Thoracic aorta (tissue), 2 donors: Measurements from ENCODE around the gene VKORC1. TPM values are rescaled to one million over a fixed set of nuclear protein-coding genes. Genes with fewer than 3 reads are reported as not detected.

ENCODE experiments used
- ATAC-seq: fragments of 150-250 bp; one replicate; pipeline ENCODE4 v1.8.0; 2017; ENCODE audit warnings: low read depth; ENCODE audit not compliant: insufficient number of reproducible peaks, low FRiP score
- DNase-seq: peaks from one replicate; pipeline ENCODE4 v3.0.0-alpha.2; 2020; ENCODE audit warnings: low spot score
- H3K27ac ChIP-seq, 2 donors: fragments of 200-600 bp; sonication (generic); 1 replicate in 1 of 2; 2 replicates in 1 of 2; pipeline ENCODE4 v1.5.1; 2016; ENCODE audit warnings: mild to moderate bottlenecking in 2 of 2, moderate library complexity in 2 of 2
- H3K27me3 ChIP-seq: fragments of 200-600 bp; sonication (generic); replicated peaks from 2 replicates; pipeline ENCODE4 v1.6.0; 2016; ENCODE audit warnings: mild to moderate bottlenecking; ENCODE audit not compliant: insufficient read depth
- H3K36me3 ChIP-seq: fragments of 200-600 bp; sonication (generic); one replicate; pipeline ENCODE4 v1.5.1; 2016
- H3K4me1 ChIP-seq, 2 donors: fragments of 200-600 bp; sonication (generic); 1 replicate in 1 of 2; 2 replicates in 1 of 2; pipeline versions ENCODE4 v1.5.1 to v1.6.0; 2016; ENCODE audit warnings: low read depth in 2 of 2, mild to moderate bottlenecking in 1 of 2; ENCODE audit not compliant: control insufficient read depth in 1 of 2
- H3K4me3 ChIP-seq: fragments of 200-600 bp; sonication (generic); 2 replicates; pipeline ENCODE4 v1.5.1; 2016; ENCODE audit warnings: mild to moderate bottlenecking
- H3K9me3 ChIP-seq: fragments of 200-600 bp; sonication (generic); 2 replicates; pipeline ENCODE4 v1.5.1; 2016
- CTCF ChIP-seq: fragments of 200-600 bp; sonication (generic); IDR thresholded peaks from one replicate; pipeline ENCODE4 v1.5.1; 2019; ENCODE audit warnings: antibody characterized with exemption
- total RNA-seq, 2 donors: library from RNA; depleted of rRNA; stranded (reverse); fragments of >200 nt; gene quantifications; one replicate each; pipeline versions ENCODE4 v1.1.0 to v1.2.3, GENCODE V29; 2016

The VKORC1 gene
- total RNA-seq, 2 donors from 2014 or later, result 88.7 to 187 TPM

DNA sequence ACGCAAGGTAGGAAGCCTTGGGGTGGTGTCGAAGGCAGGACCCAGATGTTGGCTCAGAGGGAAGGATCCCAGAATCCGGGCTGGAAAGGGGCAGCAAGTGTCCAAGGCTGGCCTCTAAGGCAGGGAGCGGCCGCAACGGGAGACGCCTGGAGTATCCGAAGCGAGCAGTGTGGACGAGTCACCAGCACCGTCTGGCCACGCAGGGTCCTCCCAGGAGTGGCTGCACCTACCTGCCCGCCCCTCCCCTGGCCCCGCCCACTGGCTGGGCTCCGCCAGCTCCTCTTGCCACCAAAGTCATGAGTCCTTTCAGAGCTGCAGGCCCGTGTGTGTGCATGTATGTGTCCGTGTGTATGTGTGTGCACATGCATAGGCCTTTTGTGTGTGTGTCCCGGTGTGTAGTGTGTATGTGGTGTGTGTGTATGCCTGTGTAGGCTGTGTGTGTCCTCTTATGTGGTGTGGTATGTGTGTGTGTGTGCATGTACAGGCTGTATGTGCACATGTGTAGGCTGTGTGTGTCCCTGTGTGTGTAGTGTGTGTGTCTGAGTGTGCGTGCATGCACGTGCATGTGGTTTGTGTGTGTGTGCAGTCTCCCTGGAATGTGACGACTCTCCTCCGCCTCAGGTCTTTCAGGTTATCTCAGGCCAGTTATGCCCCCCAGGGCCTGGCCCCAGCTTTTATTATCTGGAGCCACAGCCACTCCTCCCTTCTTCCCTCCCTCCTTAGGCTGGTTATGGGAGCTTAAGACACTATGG is 41.1 kb upstream of the VKORC1 start, which contains the start of gene PRSS8:
Gene PRSS8, minus strand, starts transcription at position 193 of the 752 bp plus-strand sequence. CDS start 229 bp downstream, outside the sequence.
- TF ChIP-seq CTCF, result no peak
- H3K27me3 ChIP-seq, result no peaks in the 10 kb centered on the region
- H3K27ac ChIP-seq, result no peak within 1 kb of the TSS
- DNase-seq (no peak), ATAC-seq (no peak)
- H3K4me1 ChIP-seq, result peaks cover 11 to 19% of the 10 kb centered on the region in 2 donors
- no peak within 1 kb of the TSS for H3K4me3 ChIP-seq
- peaks cover 15% of the 10 kb centered on the region for H3K36me3 ChIP-seq
- no peaks in the 10 kb centered on the region for H3K9me3 ChIP-seq

DNA sequence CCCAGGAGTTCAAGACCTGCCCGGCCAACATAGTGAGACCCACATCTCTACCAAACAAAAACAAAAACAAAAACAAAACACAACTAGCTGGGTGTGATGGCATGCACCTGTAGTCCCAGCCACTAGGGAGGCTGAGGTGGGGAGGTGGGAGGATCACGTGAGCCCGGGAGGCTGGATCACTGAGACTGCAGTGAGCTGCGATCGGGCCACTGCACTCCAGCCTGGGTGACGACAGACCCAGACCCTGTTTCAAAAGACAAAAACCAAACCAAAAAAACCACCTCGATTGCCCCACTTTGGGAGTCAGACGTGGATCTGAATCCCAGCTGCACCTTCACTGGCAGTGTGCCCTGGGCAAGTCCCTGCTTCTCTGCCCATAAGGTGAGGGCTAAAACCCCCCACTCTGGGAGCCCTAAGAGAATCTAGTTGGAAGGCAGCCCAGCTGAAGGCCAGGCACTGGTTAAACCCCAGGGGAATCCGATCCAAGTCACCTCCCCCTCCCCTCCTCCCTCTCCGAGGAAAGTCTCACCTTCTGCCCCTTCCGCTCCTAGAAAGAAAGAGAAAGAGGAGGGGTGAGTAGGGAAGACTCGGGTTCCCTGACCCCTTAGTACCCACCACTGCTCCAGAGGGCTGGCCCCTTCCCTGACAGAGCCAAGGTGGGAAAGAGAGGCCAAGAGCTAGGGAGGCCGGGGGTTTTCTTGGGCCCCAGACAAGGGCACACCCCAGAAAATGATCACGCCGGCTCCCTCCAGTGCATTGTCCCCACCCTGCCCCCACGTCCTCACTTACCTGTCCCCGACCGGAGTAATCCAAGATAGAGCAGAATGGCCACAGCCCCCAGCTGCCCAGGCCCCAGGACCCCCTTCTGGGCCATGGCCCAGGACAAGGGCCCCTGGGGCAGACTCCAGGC is 40.3 kb upstream of the VKORC1 start:
- Histone ChIP-seq H3K27ac (no peak overlapping the region), H3K4me1 (peaks cover 11 to 18% of the 10 kb centered on the region in 2 donors), H3K9me3 (no peaks in the 10 kb centered on the region), H3K27me3 (no peaks in the 10 kb centered on the region), H3K4me3 (no peak overlapping the region), H3K36me3 (peaks cover 21% of the 10 kb centered on the region)
- no peak for DNase-seq
- no peak for TF ChIP-seq CTCF
- ATAC-seq, result no peak

- no peaks in the 10 kb centered on the region for H3K9me3 ChIP-seq
- H3K4me3 ChIP-seq, result no peak overlapping the region
- no peak for TF ChIP-seq CTCF
- H3K36me3 ChIP-seq, result peaks cover 28% of the 10 kb centered on the region
- ATAC-seq (no peak), DNase-seq (no peak)
- H3K27ac ChIP-seq, result no peak overlapping the region
- peaks cover 8 to 13% of the 10 kb centered on the region in 2 donors for H3K4me1 ChIP-seq
- no peaks in the 10 kb centered on the region for H3K27me3 ChIP-seq
These were observed 39.5 kb upstream of the VKORC1 start for GRCh38 chr16:31134091-31134571.

DNA sequence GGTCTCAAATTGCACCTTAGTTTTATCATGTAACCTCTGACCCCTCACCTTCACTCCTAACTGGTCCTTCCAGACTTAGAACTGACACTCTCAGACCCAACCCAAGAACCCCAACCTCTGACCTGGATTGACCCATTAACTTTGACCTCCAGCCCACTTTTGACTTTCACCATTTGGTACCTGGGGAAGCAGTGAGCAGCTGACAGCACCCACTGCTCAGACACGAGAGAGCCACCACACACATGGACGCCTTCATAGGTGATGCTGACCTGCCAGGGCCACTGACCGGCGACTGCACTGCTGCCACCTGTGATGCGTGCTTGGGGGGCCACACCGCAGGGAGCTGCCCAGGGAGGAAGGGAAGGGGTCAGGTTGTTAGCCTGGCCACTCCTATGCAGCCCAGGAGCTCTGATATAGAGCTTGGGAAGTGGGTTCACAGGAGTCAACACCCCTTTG is 38.5 kb upstream of the VKORC1 start:
- Histone ChIP-seq H3K27ac (no peak overlapping the region), H3K36me3 (peaks cover 37% of the 10 kb centered on the region), H3K27me3 (no peaks in the 10 kb centered on the region), H3K4me3 (no peak overlapping the region), H3K4me1 (peaks cover 0 to 3% of the 10 kb centered on the region in 2 donors), H3K9me3 (no peaks in the 10 kb centered on the region)
- ATAC-seq (no peak), DNase-seq (no peak)
- TF ChIP-seq CTCF, result no peak
